CD14-positive monocyte (primary cell): ENCODE data around the gene EEF1AKMT3. TPM values are rescaled to one million over a fixed set of nuclear protein-coding genes. Genes with fewer than 3 reads are reported as not detected.

Source experiments
- DNase-seq, 3 donors: peaks; one replicate each; pipeline ENCODE4 v3.0.0-alpha.2; 2011 to 2022
- H2AFZ ChIP-seq: 2 replicates; pipeline ENCODE4 v1.6.0; 2012; ENCODE audit warnings: mild to moderate bottlenecking, low read depth, low read length, inconsistent platforms; ENCODE audit not compliant: insufficient read depth, poor library complexity, severe bottlenecking
- H3K27ac ChIP-seq, 2 donors: 1 replicate in 1 of 2; 2 replicates in 1 of 2; pipeline ENCODE4 v1.5.1; 2012 to 2013; ENCODE audit warnings: low read length in 2 of 2, control low read depth in 1 of 2, inconsistent platforms in 1 of 2, low read depth in 1 of 2, mild to moderate bottlenecking in 1 of 2
- H3K27me3 ChIP-seq, 2 donors: one replicate each; pipeline versions ENCODE4 v1.6.0 to v1.6.1; 2011 to 2013; ENCODE audit warnings: low read length in 2 of 2; ENCODE audit not compliant: control insufficient read depth in 2 of 2, insufficient read depth in 2 of 2
- H3K36me3 ChIP-seq, 2 donors: replicated peaks in 1 of 2; 1 replicate in 1 of 2; 2 replicates in 1 of 2; pipeline versions ENCODE4 v1.5.1 to v1.6.1; 2012 to 2013; ENCODE audit warnings: low read length in 2 of 2, control low read depth in 1 of 2, inconsistent platforms in 1 of 2, mild to moderate bottlenecking in 1 of 2; ENCODE audit not compliant: insufficient read depth in 2 of 2, control insufficient read depth in 1 of 2
- H3K4me1 ChIP-seq, 2 donors: 1 replicate in 1 of 2; 2 replicates in 1 of 2; pipeline versions ENCODE4 v1.5.1 to v1.6.1; 2012 to 2013; ENCODE audit warnings: low read length in 2 of 2, control low read depth in 1 of 2, inconsistent platforms in 1 of 2, mild to moderate bottlenecking in 1 of 2, moderate library complexity in 1 of 2; ENCODE audit not compliant: insufficient read depth in 2 of 2, control insufficient read depth in 1 of 2
- H3K4me2 ChIP-seq: replicated peaks from 2 replicates; pipeline ENCODE3; 2012; ENCODE audit warnings: low read length, moderate library complexity, mild to moderate bottlenecking; ENCODE audit not compliant: poor library complexity, severe bottlenecking; ENCODE audit errors: extremely low read depth
- H3K4me3 ChIP-seq, 3 experiments: fragments of 200-600 bp in 1 of 3; sonication (generic) in 1 of 3; replicated peaks in 1 of 3; 1 replicate in 2 of 3; 2 replicates in 1 of 3; pipeline ENCODE4 v1.5.1; 2011 to 2013; ENCODE audit warnings: low read length in 3 of 3, mild to moderate bottlenecking in 3 of 3, control low read depth in 2 of 3, low read depth in 2 of 3, inconsistent platforms in 1 of 3, moderate library complexity in 1 of 3
- H3K79me2 ChIP-seq: 2 replicates; pipeline ENCODE4 v1.6.0; 2012; ENCODE audit warnings: mild to moderate bottlenecking, control low read depth, inconsistent platforms, low read length, moderate library complexity; ENCODE audit not compliant: insufficient read depth
- H3K9ac ChIP-seq: 2 replicates; pipeline ENCODE4 v1.6.0; 2017; ENCODE audit warnings: low read length, mild to moderate bottlenecking; ENCODE audit not compliant: insufficient read depth, poor library complexity, severe bottlenecking
- H3K9me3 ChIP-seq, 2 donors: replicated peaks in 1 of 2; 1 replicate in 1 of 2; 2 replicates in 1 of 2; pipeline versions ENCODE4 v1.5.1 to v1.6.1; 2012 to 2013; ENCODE audit warnings: low read length in 2 of 2, control low read depth in 1 of 2; ENCODE audit not compliant: control insufficient read depth in 1 of 2, insufficient read depth in 1 of 2
- H4K20me1 ChIP-seq: 2 replicates; pipeline ENCODE4 v1.6.0; 2012; ENCODE audit warnings: mild to moderate bottlenecking, low read length, control low read depth, moderate library complexity; ENCODE audit not compliant: insufficient read depth
- H3K27ac Mint-ChIP-seq, 7 donors: one replicate each; pipeline ENCODE4 v1.8.0; 2020; ENCODE audit warnings: mild to moderate bottlenecking in 7 of 7, mixed read lengths in 7 of 7, moderate library complexity in 6 of 7, inconsistent platforms in 2 of 7
- H3K27me3 Mint-ChIP-seq, 3 donors: one replicate each; pipeline ENCODE4 v1.8.0; 2021 to 2022; ENCODE audit warnings: low read depth in 3 of 3, mild to moderate bottlenecking in 3 of 3, mixed read lengths in 3 of 3, moderate library complexity in 3 of 3, inconsistent platforms in 1 of 3
- H3K36me3 Mint-ChIP-seq, 2 donors: one replicate each; pipeline ENCODE4 v1.8.0; 2020; ENCODE audit warnings: mixed read lengths in 2 of 2, inconsistent platforms in 1 of 2, mild to moderate bottlenecking in 1 of 2
- H3K4me1 Mint-ChIP-seq: one replicate; pipeline ENCODE4 v1.8.0; 2020; ENCODE audit warnings: mild to moderate bottlenecking, mixed read lengths
- H3K4me3 Mint-ChIP-seq, 2 donors: one replicate each; pipeline ENCODE4 v1.8.0; 2020; ENCODE audit warnings: mild to moderate bottlenecking in 2 of 2, mixed read lengths in 2 of 2, moderate library complexity in 1 of 2
- H3K9me3 Mint-ChIP-seq, 7 donors: one replicate each; pipeline ENCODE4 v1.8.0; 2020 to 2022; ENCODE audit warnings: mixed read lengths in 7 of 7, mild to moderate bottlenecking in 6 of 7, moderate library complexity in 6 of 7, inconsistent platforms in 2 of 7
- WGBS: methylation state at CpG from one replicate; pipeline ENCODE4 v1.1.5; 2013; ENCODE audit warnings: missing lambda C conversion rate; ENCODE audit not compliant: insufficient coverage; 5-methylcytosine and 5-hydroxymethylcytosine counted together
- intact Hi-C, 2 donors: fragments of 100-400 bp; cut with micrococcal nuclease; formaldehyde crosslinking; loops; one replicate each; pipeline versions ENCODE4 v1.15.0 to v1.15.1; 2023
- polyA plus RNA-seq, 3 donors: library from polyadenylated mRNA; depleted of rRNA in 1 of 3; unstranded in 2 of 3; stranded (reverse) in 1 of 3; fragments of 300-500 nt in 2 of 3; fragments of >200 nt in 1 of 3; fragmentation: Illumina TruSeq in 2 of 3; gene quantifications; 1 replicate in 2 of 3; 2 replicates in 1 of 3; pipeline ENCODE4 v1.2.3, GENCODE V29; 2012 to 2021
- TF ChIP-seq, protein P1 (sequence below): fragments of 200-600 bp; IDR thresholded peaks from one replicate; pipeline ENCODE4 v1.8.0; 2022; ENCODE audit warnings: antibody characterized with exemption, mild to moderate bottlenecking

Gene EEF1AKMT3
- polyA plus RNA-seq, 3 donors: 3.4 to 4.2 (median 3.4) TPM

- Histone ChIP-seq H3K9ac (no peak overlapping the region), H3K4me3 (no peak overlapping the region)
These were observed 18.6 kb upstream of the EEF1AKMT3 start for GRCh38 chr12:57753756-57754337.

DNA sequence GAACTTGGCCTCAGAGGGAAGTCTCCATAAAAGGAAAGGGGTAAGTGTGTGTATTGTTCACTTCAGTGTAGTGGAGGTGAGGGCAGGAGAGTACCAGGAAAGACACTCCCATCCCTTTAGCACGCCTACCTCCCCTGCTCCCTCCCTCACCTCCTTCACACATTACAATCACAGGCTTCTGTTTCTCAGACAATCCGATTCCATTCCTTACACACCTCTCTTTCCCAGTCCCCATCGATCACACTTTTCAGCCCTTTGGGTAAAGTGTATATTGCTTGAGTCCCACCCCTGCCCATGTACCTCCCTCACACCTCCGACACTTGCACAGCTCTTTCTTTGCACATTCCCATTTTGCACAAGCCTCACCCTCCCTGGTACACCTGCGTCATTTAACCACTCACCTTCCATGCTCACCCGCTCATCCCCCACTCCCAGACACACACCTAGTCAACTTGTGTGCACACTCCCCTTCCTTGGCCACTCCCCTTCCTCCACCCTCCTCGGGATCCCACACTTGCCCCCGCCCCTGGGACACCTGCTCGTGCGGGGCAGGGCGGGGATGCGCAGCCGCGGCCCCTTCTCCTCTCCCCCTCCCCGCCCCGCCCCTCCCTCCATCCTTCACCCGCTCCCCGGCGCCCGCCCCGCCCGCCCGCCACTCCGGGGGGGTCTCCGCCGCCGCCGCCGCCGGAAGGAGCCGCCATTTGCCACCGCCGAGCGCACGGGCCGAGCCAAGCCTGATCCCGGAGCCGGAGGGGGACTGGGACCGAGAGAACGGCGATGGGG, 17.8 kb upstream of the EEF1AKMT3 start, which contains the start of gene MARCHF9:
Gene MARCHF9 (plus strand): TSS at position 693 of the 783 bp plus-strand sequence. CDS start 426 bp downstream, outside the sequence.
- Histone ChIP-seq H4K20me1 (no peaks in the 10 kb centered on the region), H3K4me3 (peak within 1 kb of the TSS; percentile 63 to 85 (median 82)), H3K4me2 (peak within 1 kb of the TSS; percentile 94), H3K9me3 (no peaks in the 10 kb centered on the region), H3K27ac (peak within 1 kb of the TSS; percentile 35), H3K4me1 (peaks cover 39 to 45% of the 10 kb centered on the region in 2 donors), H2AFZ (peak within 1 kb of the TSS; percentile 77), H3K9ac (peak within 1 kb of the TSS; percentile 61), H3K79me2 (peaks cover 27% of the 10 kb centered on the region), H3K27me3 (peaks cover 0 to 7% of the 10 kb centered on the region in 2 donors), H3K36me3 (peaks cover 6 to 20% of the 10 kb centered on the region in 2 donors)
- 0% methylated on average over 18 of the region's 41 CpGs for WGBS
- Mint-ChIP-seq H3K4me1 (peaks cover 44% of the 10 kb centered on the region), H3K4me3 (peak within 1 kb of the TSS; percentile 90 to 92), H3K27ac (peak within 1 kb of the TSS in 5 of 7 donors; percentile 4 to 82 (median 50)), H3K27me3 (peaks cover 7 to 13% (median 7%) of the 10 kb centered on the region in 3 donors), H3K9me3 (peaks cover 0 to 7% (median 0%) of the 10 kb centered on the region in 7 donors), H3K36me3 (peaks cover 9 to 23% of the 10 kb centered on the region in 2 donors)
- TF ChIP-seq, protein P1, sequence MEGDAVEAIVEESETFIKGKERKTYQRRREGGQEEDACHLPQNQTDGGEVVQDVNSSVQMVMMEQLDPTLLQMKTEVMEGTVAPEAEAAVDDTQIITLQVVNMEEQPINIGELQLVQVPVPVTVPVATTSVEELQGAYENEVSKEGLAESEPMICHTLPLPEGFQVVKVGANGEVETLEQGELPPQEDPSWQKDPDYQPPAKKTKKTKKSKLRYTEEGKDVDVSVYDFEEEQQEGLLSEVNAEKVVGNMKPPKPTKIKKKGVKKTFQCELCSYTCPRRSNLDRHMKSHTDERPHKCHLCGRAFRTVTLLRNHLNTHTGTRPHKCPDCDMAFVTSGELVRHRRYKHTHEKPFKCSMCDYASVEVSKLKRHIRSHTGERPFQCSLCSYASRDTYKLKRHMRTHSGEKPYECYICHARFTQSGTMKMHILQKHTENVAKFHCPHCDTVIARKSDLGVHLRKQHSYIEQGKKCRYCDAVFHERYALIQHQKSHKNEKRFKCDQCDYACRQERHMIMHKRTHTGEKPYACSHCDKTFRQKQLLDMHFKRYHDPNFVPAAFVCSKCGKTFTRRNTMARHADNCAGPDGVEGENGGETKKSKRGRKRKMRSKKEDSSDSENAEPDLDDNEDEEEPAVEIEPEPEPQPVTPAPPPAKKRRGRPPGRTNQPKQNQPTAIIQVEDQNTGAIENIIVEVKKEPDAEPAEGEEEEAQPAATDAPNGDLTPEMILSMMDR: no peak
- peak in 1 of 3 donors; percentile 22 for DNase-seq
- intact Hi-C loops: loop anchor here in 1 of 2 donors (10.0 kb wide), 1 partner anchor 210 kb away; the partner anchor contains the start of gene DCTN2

More at GRCh38 chr12:57753756-57754337, 18.6 kb upstream of the EEF1AKMT3 start:
- no peak for DNase-seq
- WGBS: 67% methylated on average over 1 of the region's 1 CpG
- Histone ChIP-seq H4K20me1 (no peaks in the 10 kb centered on the region), H3K4me1 (peaks cover 39 to 45% of the 10 kb centered on the region in 2 donors), H3K27me3 (peaks cover 0 to 7% of the 10 kb centered on the region in 2 donors), H3K9me3 (no peaks in the 10 kb centered on the region), H3K79me2 (peaks cover 27% of the 10 kb centered on the region), H3K36me3 (peaks cover 7 to 24% of the 10 kb centered on the region in 2 donors), H3K4me2 (no peak overlapping the region), H2AFZ (no peak overlapping the region), H3K27ac (no peak overlapping the region)
- H3K4me1 Mint-ChIP-seq: peaks cover 44% of the 10 kb centered on the region
- H3K36me3 Mint-ChIP-seq: peaks cover 13 to 28% of the 10 kb centered on the region in 2 donors
- TF ChIP-seq, protein P1: no peak
- H3K9me3 Mint-ChIP-seq: peaks cover 0 to 7% (median 0%) of the 10 kb centered on the region in 7 donors
- intact Hi-C loops: loop anchor here in 1 of 2 donors (10.0 kb wide), 1 partner anchor 209 kb away; the partner anchor contains the start of gene DCTN2
- peaks cover 7 to 13% (median 7%) of the 10 kb centered on the region in 3 donors for H3K27me3 Mint-ChIP-seq
- peak overlapping the region in 3 of 7 donors; percentile 4 to 68 (median 46) for H3K27ac Mint-ChIP-seq
- peak overlapping the region; percentile 90 to 92 for H3K4me3 Mint-ChIP-seq
